NCI-H446 treated with DMSO at 0.1 percent for 48 hours (cell line): ENCODE results near the gene GGPS1.
"Not testable (repeated sequence)": the region's sequence is repeated elsewhere in the genome, so short reads cannot be mapped to it uniquely, and the experiment has no call there.

ENCODE experiments used
- DNase-seq: peaks from one replicate; lab custom pipeline; 2025; lab: John Stamatoyannopoulos, UW

Gene GGPS1

DNA sequence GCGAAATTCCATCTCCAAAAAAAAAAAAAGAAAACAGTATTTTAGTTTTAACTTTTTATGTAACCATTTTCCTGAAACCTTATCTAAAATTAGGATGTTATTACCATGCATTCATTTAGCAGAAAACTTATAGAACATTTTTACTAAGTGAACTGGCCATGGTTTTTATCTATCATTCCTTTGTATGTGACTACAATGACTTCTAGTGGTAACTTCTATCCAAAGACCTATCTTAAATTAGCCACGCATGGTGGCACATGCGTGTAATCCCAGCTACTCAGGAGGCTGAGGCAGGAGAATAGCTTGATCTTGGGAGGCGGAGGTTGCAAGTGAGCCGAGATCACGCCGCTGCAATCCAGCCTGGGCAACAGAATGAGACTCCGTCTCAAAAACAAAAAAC, 11.4 kb downstream of the GGPS1 start:
- no peak for DNase-seq

DNA sequence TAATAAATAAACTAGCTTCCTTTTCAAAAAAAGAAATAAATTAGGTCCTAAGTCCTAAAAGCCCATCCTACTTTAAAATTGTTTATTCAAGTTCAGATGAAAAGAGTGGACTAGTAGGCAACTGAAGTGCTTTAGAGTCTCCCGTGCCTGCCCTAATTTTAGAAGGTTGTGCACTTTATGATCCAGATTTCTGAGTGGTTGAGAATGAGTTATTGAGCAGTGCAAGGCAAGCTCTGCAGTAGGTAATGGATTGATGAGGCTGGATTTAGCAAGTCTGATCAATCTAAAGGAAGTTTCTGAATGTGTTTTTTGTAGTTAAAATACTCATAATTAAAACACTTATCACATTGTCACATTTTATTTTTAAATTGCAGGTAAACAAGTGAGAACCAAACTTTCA, 13.0 kb downstream of the GGPS1 start:
- DNase-seq = no peak

DNA sequence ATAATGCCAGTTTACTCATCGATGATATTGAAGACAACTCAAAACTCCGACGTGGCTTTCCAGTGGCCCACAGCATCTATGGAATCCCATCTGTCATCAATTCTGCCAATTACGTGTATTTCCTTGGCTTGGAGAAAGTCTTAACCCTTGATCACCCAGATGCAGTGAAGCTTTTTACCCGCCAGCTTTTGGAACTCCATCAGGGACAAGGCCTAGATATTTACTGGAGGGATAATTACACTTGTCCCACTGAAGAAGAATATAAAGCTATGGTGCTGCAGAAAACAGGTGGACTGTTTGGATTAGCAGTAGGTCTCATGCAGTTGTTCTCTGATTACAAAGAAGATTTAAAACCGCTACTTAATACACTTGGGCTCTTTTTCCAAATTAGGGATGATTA, 13.7 kb downstream of the GGPS1 start:
- no peak for DNase-seq

DNA sequence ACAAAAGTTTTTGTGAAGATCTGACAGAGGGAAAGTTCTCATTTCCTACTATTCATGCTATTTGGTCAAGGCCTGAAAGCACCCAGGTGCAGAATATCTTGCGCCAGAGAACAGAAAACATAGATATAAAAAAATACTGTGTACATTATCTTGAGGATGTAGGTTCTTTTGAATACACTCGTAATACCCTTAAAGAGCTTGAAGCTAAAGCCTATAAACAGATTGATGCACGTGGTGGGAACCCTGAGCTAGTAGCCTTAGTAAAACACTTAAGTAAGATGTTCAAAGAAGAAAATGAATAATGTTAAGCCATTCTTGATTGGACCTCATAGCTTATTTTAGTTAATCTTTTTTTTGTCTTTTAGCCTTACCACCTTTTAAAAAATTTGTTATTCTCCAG, 14.1 kb downstream of the GGPS1 start:
- no peak for DNase-seq

DNA sequence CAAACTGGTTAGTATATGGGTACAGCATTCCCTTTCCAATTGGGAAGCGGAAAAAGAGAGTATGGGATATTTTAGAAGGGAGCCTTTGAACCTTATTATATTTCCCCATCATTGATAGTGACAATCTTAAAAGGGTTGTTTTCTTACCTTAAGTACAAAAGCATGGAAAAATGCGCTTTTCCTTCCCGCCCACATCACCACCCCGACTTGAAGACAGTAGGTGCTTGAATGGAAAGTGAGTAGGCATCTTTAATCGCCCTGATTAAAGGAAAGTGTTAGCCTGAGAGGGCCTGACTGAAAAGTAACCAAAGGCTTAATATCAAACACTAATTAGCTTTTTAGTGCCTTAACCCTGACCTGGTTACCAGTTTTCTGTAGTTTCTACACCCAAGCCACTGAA, 15.4 kb downstream of the GGPS1 start:
- no peak for DNase-seq

DNA sequence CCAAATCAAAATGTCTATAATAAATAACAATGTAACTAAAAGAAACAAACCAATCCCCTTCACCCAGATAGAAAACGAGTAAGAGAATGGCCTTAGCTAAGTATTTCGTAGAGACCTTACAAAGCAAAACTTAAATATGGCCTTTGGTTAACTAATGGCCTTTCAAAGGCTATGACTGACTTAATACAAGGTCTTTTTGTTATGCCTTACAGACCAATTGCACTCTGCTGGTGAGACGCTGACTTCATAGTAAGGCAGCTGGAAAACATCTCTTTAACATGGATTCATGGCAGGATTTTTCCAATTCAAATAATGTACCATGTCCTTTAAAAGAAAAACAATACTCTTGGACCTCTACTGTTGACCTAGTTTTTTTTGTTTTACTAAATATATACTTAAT, 23.1 kb downstream of the GGPS1 start:
- no peak for DNase-seq

DNA sequence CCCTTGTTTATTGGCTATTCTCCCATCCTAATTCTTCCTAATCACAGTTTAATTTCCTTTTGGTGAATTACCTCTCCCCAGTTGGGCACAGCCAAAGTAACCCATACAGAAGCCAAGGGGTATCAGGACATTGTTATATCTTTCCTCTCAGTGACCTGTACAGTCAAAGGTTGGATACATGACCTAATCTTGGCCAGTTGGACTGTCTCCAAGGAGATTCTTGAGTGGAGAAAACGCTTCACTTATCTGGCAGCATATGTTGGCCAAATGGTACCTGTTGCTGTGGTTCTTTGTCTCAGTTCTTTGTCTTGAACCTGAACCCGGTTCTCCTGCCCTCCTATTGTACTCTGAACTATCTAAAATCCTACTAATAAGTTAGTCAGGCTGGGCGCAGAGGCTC, 23.5 kb downstream of the GGPS1 start:
- no peak for DNase-seq

DNA sequence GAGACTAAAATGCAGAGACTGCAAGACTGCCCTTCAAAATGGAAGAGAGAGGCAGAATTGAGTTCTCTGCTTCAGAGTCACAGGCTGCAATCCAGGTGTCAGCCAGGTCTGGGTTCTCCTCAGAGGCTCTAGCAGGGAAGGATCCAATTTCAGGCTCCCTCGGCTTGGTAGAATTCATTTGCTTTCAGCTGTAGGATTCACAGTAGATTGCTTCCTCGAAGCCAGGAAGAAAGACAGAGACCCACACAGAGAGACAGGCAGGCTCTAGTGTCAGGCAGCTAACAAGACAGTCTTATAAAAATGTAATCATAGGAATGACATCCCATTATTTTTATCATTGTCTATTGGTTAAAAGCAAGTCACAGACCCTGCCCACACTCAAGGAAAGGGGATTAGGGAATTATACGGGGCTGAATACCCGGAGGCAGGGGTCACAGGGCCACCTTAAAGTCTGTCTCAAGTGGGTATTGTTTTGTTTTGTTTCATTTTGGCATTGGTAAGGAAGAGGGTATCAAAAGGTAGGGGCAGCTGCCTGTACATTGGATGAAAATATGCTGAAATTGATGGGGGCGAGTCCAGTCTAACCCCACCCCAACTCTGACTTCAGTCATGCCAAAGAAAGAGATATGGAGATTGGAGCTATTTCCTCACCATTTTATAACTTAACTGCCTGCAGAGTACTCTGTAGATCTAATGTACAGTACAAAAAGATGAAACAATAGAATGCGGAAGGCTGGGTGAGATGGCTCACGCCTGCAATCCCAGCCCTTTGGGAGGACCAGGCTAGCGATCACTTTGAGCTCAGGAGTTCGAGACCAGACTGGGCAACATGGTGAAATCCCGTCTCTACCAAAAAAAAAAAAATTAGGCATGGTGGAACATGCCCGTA, 29.4 kb downstream of the GGPS1 start:
- no peak for DNase-seq

DNA sequence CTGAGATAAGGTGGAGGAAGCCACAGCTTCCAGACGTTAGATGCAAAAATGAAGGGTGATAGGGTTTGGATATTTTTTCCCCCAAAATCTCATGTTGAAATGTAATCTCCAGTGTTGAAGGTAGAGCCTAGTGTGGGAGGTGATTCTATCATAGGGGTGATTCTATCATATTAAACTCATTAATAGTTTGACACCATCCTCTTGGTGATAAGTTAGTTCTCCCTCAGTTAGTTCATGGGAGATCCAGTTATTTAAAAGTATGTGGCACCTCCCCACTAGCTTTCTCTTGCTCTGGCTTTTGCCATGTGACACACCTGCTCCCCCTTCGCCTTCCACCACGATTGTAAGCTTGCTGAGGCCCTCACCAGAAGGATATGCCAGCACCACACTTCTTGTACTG, 30.5 kb downstream of the GGPS1 start:
- DNase-seq = no peak

DNA sequence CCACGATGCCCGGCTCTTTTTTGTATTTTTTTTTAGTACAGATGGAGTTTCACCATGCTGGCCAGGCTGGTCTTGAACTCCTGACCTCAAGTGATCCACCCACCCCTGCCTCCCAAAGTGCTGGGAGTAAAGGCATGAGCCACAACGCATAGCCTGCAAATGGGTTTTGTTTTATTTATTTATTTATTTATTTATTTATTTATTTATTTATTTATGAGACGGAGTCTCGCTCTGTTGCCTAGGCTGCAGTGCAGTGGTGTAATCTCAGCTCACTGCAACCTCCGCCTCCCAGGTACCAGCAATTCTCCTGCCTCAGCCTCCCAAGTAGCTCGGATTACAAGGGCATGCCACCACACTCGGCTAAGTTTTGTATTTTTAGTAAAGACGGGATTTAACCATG, 35.8 kb downstream of the GGPS1 start:
- not testable (repeated sequence) for DNase-seq

DNA sequence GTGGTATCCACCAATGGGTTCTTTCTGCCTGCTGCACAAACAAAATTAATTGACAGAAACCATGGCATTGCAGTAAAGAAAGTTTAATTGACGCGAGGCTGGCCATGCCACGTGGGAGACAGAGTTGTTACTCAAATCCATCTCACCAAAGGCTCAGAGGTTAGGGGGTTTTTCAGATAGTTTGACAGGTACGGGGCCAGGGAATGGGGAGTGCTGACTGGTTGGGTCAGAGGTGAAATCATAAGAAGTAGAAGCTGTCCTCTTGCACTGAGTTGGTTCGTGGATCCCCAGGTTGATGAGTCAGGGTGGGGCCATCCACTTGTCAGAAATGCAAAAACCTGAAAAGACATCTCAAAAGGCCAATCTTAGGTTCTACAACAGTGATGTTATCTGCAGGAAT, 37.9 kb downstream of the GGPS1 start:
- no peak for DNase-seq

DNA sequence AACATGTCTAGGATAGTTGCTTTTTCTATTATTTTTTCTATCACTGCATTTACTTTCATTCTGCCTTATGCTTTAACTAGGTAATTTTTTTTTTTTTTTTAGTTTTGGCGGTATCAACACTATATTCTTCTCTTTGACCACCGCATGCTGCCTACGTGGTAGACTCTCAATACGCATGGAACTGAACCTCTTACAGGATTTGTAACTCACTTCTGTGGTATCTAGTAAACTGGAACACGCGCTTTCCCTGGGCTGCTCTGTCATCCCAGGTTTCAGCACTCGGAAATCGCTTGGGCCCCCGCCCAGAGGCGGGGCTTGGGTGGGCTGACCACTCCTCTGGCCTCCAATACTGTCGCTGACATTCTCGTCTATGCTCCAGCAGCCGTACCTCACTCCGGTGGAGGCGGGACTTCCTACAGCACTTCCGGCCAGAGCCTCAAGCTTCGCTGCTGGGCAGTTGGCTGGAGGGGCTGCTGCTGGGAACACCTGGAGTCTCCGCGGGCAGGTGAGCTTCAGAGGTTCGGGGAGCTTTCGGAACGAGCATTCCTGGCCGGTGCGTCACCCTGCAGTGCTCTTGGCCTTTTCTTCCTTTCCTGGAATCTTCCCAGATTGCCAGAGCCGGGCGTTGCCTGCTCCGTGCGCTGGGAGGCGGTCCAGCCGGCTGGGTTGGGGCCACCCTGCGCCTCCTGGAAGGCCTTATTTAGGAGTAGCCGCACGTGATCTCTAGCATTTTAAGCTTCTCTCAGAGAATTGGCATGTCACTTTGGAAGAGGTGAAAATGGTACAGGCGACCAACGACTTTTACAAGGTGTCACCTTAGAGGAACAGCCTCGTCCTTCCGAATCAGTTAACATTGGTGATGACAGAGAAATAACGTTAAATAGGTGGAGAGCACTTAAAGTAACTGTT, 38.9 kb downstream of the GGPS1 start, which contains the start of gene TBCE:
TSS of gene TBCE (plus strand) at position 428 of the 909 bp plus-strand sequence. CDS start 12,623 bp downstream, outside the sequence.
- DNase-seq = peak; percentile 93

DNA sequence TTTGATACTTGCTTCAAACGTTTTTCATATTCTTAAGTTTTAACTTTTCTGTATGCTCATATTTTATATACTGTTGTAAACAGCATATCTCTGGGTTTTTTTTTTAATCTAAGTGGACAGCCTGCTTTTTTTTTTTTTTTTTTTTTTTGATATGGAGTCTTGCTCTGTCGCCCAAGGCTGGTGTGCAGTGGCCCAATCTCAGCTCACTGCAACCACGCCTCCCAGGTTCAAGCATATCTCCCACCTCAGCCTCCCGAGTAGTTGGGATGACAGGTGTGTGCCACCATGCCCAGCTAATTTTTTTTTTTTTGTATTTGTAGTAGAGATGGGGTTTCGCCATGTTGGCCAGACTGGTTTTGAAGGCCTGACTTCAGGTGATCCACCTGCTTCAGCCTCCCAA, 40.1 kb downstream of the GGPS1 start:
- DNase-seq = no peak

DNA sequence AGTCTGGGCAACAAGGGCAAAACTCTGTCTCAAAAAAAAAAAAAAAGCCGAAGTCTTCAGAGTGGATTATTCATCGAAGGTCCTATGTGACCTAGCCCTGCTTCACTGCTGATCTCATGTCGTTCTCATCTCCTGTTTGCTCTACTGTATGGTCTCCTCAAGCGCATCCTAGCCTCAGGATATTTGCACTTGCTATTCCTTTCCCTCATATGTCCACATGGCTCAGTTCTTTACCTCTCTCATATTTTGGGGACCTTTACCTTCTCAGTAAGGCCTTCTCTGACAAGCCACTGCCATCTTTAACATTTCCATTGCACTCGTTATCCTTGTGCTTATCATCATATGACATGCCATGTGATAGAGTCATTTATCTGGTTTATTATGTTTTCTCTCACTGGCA, 41.4 kb downstream of the GGPS1 start:
- no peak for DNase-seq

DNA sequence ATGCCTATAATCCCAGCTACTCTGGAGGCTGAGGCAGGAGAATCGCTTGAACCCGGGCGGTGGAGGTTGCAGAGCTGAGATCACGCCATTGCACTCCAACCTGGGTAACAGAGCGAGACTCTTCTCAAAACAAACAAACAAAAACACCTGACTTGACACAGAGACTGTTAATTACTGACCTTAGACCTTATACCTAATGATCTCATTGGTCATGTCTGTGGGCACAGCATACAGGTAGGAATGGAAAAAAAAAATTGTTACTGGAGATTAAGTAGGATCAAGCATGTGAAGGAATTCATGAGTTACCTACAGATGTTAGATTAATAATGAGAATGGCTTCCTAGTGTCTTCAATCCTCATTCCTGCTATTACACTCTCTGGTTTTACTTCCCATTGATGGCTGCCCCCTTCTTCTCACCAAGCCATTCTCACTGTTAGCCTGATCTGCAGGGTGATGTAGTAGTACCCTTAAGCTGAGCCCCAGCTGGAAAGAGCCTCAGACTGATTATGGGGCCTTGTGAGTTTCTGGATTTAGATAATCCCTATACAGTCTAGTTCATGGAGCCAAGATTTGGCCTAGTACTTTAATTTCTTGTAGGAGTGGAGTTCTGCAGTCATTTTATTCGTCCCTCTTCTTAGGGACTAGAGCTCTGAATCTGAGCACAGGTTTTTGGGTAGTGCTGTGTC, 47.7 kb downstream of the GGPS1 start:
- no peak for DNase-seq

DNA sequence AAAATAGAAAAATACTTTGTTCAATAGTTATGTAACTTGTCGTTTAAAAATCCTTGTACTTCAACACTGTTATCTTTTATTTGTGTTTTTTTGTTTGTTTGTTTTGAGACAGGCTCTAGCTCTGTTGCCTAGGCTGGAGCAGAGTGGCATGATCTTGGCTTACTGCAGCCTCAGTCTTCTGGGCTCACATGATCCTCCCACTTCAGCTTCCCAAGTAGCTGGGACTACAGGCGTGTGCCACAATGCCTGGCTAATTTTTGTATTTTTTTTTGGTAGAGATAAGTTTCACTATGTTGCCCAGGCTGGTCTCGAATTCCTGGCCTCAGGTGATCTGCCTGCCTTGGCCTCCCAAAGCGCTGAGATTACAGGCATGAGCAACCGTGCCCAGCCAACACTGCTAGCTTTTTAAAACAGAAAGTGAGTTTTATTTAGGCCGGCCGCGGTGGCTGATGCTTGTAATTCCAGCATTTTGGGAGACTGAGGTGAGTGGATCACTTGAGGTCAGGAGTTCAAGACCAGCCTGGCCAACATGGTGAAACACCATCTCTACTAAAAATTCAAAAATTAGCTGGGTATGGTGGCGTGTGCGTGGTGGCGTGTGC, 49.9 kb downstream of the GGPS1 start:
- DNase-seq = not testable (repeated sequence)

DNA sequence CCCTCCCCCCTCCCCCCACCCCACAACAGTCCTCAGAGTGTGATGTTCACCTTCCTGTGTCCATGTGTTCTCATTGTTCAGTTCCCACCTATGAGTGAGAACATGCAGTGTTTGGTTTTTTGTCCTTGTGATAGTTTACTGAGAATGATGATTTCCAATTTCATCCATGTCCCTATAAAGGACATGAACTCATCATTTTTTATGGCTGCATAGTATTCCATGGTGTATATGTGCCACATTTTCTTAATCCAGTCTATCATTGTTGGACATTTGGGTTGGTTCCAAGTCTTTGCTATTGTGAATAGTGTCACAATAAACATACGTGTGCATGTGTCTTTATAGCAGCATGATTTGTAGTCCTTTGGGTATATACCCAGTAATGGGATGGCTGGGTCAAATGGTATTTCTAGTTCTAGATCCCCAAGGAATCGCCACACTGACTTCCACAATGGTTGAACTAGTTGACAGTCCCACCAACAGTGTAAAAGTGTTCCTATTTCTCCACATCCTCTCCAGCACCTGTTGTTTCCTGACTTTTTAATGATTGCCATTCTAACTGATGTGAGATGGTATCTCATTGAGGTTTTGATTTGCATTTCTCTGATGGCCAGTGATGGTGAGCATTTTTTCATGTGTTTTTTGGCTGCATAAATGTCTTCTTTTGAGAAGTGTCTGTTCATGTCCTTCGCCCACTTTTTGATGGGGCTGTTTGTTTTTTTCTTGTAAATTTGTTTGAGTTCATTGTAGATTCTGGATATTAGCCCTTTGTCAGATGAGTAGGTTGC, 53.8 kb downstream of the GGPS1 start:
- not testable (repeated sequence) for DNase-seq

DNA sequence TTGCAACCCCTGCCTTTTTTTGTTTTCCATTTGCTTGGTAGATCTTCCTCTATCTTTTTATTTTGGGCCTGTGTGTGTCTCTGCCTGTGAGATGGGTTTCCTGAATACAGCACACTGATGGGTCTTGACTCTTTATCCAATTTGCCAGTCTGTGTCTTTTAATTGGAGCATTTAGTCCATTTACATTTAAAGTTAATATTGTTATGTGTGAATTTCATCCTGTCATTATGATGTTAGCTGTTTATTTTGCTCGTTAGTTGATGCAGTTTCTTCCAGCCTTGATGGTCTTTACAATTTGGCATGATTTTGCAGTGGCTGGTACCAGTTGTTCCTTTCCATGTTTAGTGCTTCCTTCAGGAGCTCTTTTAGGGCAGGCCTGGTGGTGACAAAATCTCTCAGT, 57.3 kb downstream of the GGPS1 start:
- DNase-seq = not testable (repeated sequence)

DNA sequence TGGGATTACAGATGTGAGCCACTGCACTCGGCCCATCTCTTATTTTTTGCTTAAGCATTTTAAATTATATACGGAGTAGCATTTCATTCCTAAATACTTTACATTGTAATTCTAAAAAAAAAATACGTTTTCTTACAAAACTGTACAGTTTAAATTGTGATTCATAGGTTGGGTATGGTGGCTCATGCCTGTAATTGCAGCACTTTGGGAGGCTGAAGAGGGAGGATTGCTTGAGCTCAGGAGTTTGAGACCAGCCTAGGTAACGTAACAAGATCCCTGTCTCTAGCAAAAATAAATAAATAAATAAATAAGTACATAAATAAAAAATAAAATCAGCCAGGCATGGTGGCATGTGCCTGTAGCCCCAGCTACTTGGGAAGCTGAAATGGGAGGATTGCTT, 63.5 kb downstream of the GGPS1 start:
- no peak for DNase-seq
